Adipose tissue (tissue), 3 donors: ENCODE results near the gene COLEC11. TPM values are rescaled to one million over a fixed set of nuclear protein-coding genes. Genes with fewer than 3 reads are reported as not detected.
"Not testable (repeated sequence)": the region's sequence is repeated elsewhere in the genome, so short reads cannot be mapped to it uniquely, and the experiment has no call there.

Source experiments
- H3K27ac ChIP-seq: one replicate; pipeline ENCODE4 v1.5.1; 2013; ENCODE audit warnings: low read depth, low read length
- WGBS, 3 donors: extraction: QIAGEN DNeasy Blood & Tissue Kit; methylation state at CpG; one replicate each; pipeline ENCODE4 v1.1.7; 2013; 5-methylcytosine and 5-hydroxymethylcytosine counted together
- polyA plus RNA-seq, 3 donors: library from polyadenylated mRNA; stranded (reverse); fragments of 200-250 nt; gene quantifications; one replicate each; pipeline ENCODE4 v1.2.3, GENCODE V29; 2013
- donor health status: healthy with polysubstance abuse.
- donor health status: Bipolar disorder and iron deficiency.
- donor health status: healthy.

The COLEC11 gene
- polyA plus RNA-seq, 3 donors, result 7.9 to 19.6 (median 9.6) TPM

DNA sequence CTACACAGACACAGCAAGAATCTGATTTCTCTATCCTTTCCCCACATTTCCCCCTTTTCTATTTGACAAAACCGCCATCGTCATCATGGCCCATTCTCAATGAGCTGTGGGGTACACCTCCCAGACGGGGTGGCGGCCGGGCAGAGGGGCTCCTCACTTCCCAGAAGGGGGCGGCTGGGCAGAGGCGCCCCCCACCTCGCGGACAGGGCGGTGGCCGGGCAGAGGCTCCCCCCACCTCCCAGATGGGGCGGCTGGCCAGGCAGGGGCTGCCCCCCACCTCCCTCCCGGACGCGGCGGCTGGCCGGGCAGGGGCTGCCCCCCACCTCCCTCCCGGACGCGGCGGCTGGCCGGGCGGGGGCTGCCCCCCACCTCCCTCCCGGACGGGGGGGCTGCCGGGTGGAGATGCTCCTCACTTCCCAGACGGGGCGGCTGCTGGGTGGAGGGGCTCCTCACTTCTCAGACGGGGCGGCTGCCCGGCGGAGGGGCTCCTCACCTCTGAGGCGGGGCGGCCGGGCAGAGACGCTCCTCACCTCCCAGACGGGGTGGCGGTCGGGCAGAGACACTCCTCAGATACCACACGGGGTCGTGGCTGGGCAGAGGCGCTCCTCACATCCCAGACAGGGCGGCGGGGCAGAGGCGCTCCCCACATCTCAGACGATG lies 20.8 kb downstream of the COLEC11 start:
- 91 to 95% (median 95%) methylated on average over 24 to 46 of the region's 46 CpGs for WGBS, 3 donors
- not testable (repeated sequence) for H3K27ac ChIP-seq

DNA sequence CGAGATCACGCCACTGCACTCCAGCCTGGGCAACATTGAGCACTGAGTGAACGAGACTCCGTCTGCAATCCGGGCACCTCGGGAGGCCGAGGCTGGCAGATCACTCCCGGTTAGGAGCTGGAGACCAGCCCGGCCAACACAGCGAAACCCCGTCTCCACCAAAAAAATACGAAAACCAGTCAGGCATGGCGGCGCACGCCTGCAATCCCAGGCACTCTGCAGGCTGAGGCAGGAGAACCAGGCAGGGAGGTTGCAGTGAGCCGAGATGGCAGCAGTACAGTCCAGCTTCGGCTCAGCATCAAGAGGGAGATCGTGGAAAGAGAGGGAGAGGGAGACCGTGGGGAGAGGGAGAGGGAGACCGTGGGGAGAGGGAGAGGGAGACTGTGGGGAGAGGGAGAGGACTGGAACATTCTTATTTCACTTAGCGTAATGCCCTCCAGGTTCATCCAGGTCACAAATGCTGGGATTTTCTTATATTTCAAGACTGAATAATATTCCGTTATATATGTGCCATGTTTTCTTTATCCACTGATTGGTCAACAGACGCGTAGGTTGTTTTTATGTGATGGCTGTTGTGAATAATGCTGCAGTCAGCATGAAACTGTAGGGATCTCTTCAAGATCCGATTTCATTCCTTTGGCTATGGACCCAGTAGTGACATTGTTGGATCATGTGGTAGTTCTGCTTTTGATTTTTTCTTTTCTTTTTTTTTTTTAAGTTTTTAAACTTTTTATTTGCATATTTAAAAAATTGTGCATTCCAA lies 21.7 kb downstream of the COLEC11 start:
- H3K27ac ChIP-seq, result not testable (repeated sequence)
- 90 to 95% (median 95%) methylated on average over 23 to 25 of the region's 25 CpGs for WGBS, 3 donors

DNA sequence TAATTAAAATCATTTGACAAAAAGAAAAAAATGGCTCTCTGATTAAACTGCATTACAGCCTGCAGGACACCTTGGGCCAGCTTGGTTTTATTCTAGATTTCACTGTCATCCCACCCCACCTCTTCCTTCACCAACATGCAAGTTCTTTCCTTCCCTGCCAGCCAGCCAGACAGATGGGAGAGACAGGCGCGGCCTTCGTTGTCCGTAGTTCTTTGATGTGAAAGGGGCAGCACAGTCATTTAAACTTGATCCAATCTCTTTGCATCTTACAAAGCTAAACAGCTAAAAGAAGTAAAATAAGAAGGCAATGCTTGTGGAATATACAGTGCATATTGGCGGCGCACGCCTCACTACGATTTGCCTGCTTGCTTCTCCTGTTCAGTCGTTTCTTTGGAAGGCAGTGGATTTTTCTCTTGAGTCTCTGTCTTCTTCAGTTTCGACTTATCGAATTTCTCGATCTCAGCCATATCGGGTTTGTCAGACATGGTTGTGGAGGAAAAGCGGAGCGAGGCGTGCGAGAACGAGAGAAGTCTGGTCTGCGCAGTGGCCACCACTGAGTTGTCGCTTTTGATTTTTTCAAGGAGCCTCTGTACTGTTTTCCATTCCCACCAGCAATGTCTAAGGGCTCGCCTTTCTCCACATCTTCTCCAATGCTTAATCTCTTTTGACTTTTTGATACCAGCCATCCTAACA lies 22.4 kb downstream of the COLEC11 start:
- whole genome bisulfite sequencing, 3 donors, result 96 to 97% (median 97%) methylated on average over 21 of the region's 21 CpGs
- H3K27ac ChIP-seq, result no peak overlapping the region

DNA sequence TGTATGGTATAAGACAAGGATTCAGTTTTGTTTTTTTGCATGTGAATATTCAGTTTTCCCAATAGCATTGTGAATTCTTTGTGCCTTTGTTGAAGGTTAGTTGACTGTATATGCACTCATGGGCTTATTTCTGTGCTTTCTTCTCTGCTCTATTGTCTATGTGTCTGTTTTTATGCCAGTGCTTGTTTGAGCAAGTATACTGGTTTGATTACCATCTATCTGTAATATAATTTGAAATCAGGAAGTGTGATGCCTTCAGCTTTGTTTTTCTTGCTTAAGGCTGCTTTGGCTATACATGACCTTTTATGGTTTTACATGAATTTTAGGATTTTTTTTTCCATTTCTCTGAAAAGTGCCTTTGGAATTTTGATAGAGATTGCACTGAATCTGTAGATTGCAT lies 23.5 kb downstream of the COLEC11 start:
- no peak overlapping the region for H3K27ac ChIP-seq

DNA sequence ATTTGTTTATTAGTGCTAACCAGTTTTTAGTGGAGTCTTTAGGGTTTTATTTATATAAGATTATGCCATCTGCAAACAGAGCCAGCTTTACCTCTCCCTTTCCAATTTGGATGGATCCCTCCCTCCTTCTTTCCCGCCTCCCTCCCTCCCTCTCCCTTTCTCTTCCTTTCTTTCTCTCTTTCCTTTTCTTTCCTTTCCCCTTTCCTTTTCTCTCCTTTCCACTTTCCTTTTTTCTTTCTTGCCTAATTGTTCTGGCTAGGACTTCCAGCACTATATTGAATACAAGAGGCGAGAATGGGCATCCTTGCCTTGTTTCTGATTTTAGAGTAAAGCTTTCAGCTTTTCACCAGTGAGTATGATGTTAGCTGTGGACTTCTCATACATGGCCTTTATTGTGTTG lies 24.1 kb downstream of the COLEC11 start:
- no peak overlapping the region for H3K27ac ChIP-seq
- 95 to 98% (median 97%) methylated on average over 2 of the region's 2 CpGs for WGBS, 3 donors

DNA sequence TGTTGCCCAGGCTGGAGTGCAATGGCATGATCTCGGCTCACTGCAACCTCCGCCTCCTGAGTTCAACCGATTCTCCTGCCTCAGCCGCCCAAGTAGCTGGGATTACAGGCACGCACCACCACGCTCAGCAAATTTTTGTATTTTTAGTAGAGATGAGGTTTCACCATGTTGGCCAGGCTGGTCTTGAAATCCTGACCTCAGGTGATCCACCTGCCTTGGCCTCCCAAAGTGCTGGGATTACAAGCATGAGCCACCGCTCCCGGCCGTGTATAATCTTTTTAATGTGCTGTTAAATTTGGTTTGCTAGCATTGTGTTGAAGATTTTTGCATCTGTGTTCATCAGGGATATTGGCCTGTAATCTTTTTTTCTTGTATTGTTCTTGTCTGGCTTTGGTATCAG lies 24.7 kb downstream of the COLEC11 start:
- H3K27ac ChIP-seq, result not testable (repeated sequence)
- WGBS, 3 donors, result 95 to 96% (median 95%) methylated on average over 9 of the region's 9 CpGs

DNA sequence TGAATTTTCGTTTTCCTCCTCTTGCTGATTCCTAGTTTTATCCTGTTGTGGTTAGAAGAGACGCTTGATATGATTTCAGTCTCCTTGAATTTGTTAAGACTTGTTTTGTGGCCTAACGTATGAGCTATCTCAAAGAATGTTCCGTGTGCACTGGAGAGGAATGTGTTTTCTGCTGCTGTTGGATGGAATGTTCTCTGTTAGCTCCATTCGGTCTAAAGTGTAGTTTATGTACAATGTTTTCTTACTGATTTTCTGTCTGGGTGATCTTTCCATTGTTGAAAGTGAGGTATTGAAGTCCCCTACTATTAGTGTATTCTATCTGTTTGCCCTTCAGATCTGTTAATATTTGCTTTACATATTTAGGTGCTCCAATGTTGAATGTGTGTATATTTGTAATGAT lies 25.9 kb downstream of the COLEC11 start:
- no peak overlapping the region for H3K27ac ChIP-seq
- 45 to 89% (median 87%) methylated on average over 5 of the region's 5 CpGs for WGBS, 3 donors

DNA sequence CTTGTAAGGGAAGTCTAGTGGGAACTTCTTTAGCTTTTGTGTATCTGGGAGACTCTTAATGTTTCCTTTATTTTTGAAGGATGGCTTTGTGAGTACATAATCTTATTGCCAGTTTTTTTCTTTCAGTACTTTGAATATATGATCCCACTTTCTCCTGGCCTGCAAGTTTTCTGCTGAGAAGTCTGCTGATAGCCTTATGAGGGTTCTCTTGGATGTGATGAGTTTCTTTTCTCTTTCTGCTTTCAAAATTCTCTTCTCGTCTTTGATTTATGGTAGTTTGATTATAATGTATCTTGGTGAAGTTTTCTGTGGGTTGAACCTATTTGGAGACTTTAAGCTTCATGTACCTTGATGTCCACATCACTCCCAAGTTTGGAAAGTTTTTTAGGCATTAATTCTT lies 28.1 kb downstream of the COLEC11 start:
- no peak overlapping the region for H3K27ac ChIP-seq
- WGBS, 3 donors, result 85% methylated on average over 1 of the region's 1 CpG

DNA sequence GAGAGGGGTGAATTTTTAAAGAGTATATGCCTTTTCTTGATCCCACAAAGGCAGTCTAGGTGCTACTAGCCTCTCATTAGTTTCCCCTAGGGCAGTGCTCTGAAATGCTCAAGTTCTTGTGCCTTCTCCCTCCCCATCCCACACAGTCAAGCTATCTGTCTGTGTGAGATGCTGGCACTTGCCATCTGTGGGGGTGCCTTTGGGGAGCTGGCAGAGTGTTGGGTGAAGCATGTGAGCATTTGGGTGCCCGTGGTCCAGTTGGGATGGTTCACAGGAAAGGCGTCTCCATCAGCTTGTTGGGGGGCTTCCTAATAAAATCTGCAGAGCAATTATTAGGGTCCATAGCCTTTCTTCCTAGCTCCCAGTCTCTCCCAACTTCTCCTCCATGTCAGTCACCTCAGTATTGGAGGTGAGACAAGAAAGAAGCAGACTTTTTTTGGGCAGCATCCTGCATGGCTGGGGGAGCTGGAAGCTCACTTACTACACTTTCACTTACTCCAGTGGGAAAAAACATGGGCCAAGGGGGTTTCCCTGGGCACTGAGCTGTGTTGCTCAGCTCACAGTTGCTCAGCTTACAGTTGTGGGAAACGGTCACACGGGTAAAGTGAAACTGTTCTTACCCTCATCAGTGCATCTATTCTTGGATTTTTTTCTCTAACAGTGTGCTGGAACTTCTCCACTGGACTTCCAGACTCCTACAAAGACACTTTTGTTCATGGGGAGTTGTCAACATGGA lies 29.3 kb downstream of the COLEC11 start:
- WGBS, 3 donors, result 73 to 88% (median 87%) methylated on average over 4 of the region's 4 CpGs
- H3K27ac ChIP-seq, result no peak overlapping the region

DNA sequence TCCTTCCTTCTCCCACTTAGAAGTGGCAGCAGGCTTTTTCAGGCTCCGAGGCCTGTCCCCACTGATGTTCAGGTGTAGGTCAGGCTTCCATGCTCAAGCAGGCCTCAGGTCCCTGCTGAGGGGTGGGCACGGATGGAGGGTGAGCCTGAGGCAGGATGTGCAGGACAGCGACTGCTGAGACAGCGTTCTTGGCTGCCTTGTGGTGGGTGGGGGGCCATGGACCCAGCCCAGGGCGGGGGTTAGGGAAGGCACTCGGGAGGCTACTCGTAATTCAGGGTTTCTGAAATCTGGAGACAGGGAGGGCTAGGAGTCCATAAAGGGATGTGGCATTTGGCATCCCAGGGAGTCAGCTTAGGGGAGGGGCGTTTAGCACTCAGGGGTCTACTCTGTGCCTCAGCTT lies 30.3 kb downstream of the COLEC11 start:
- 92 to 93% (median 92%) methylated on average over 8 of the region's 8 CpGs for WGBS, 3 donors
- H3K27ac ChIP-seq, result no peak overlapping the region

DNA sequence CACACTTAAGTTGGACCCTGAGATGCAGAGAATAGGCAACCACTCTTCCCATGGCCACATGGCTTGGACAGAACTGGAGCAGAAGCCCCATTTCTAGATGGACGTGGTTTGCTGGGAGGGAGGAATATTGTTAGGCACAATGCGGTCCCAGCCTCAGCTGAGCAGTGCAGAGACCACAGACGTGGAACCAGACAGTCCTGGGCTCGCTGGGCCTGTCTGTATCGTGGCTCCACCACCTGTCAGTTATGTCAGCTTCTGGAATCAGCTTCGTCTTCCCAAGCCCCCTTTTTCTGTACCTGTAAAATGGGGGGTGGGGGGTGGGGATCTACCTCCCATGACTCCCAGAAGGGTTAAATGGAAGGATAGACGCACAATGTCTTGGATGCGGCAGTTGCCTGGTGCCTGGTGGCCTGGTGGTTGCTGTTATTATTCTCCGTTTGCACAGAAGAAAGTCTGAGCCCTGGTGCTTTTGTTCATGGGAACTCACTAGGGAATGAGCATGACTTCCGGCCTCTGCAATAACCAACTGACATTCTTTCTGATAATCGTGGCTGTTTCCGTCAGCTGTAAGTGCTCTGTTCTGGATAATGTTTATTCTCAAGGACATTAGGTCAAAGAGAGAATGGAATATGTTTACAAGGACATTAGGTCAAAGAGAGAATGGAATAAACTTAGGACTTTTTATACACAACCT lies 31.4 kb downstream of the COLEC11 start:
- WGBS, 3 donors, result 54 to 62% (median 61%) methylated on average over 12 of the region's 12 CpGs
- no peak overlapping the region for H3K27ac ChIP-seq

DNA sequence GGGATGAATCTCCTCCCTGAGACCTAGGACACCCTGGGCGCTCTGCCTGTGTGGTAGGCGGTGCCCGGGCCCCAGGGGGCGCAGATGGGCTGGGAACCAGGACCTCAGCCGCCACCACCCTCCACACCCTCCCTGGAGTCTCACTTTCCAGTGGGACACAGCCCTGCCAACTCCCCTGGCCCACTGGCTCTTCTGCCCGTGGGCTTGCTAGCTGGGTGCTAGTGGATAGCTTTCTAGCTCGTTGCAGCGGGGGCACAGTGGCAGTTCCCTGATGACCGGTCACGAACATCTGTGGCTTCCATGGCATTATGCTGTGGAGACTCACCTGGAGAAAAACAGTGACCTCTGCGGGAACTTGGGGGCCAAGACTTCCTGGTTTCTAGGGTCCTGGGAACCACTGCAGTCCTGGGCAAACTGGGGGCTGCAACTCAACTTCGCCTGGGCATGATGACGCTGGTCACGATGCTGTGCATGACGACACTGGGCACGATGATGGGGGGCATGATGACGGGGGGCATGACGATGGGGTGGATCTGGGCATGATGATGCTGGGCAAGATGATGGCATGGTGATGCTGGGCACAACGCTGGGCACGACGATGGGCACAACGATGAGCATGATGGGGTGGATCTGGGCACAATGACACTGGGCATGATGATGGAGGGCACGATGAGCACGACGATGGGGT lies 32.0 kb downstream of the COLEC11 start:
- 83 to 86% (median 83%) methylated on average over 25 of the region's 25 CpGs for WGBS, 3 donors
- no peak overlapping the region for H3K27ac ChIP-seq

DNA sequence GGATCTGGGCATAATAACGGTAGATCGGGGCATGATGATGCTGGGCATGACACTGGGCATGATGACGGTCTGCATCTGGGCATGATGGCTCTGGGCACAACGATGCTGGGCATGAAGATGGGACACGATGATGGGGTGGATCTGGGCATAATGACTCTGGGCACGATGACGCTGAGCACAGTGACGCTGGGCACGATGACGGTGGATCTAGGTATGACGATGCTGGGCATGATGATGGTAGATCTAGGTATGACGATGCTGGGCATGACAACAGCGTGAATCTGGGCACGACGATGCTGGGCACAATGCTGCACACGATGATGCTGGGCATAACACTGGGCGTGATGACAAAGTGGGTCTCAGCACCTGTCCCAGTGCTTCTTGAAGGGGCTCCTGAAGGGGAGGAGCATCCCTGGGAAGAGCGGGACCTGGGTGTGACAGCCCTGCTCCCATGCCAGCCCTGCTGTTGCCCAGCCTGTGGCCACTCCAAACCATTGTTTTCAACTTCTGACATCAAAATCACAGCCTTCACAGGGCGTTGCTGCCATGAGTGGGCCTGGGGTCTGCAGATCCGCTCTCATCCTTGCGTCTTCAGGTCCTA lies 32.7 kb downstream of the COLEC11 start:
- no peak overlapping the region for H3K27ac ChIP-seq
- 89 to 95% (median 91%) methylated on average over 21 of the region's 21 CpGs for WGBS, 3 donors

DNA sequence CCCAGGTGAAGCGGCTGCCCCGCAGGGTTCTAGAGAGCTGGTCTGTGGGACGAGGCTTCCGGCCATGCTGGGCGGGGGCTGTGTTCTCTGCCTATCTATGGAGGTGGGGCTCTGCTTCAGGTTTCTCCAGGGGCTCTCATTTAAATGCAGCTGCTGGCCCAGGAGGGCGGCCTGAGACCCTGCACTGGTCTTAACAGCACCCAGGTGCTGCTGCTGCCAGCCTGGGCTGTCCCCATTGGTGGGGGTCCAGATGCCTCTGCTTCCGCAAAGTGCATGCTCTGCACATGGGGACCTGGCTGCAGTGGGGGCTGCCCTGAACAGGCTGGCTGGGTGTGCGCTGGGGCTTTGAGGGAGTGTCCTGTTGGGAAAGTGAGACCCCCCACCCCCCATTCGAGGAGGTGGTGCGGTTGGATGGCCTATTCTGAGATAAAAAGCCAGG lies 33.3 kb downstream of the COLEC11 start:
- no peak overlapping the region for H3K27ac ChIP-seq
- 80 to 87% (median 83%) methylated on average over 10 of the region's 10 CpGs for WGBS, 3 donors

DNA sequence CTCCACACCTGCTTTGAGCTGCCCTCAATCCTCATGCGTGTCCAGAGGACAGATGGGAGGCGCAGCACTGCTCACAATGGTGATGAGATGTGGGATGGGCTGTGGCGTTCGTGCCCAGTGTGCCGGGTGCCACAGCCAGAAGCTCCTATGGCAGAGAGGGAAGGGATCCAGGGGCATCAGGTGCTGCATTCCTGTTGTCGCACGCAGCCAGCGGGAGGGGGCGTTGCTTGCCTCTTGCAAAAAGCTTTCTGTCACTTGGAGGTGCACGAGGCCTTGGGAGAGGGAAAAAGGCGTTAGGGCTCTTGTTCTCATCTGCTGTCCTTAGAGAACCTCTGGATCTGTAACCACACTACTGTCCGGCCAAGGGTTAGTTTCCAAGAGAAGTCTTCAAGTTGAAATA lies 33.9 kb downstream of the COLEC11 start:
- WGBS, 3 donors, result 47 to 65% (median 59%) methylated on average over 12 of the region's 12 CpGs
- no peak overlapping the region for H3K27ac ChIP-seq

DNA sequence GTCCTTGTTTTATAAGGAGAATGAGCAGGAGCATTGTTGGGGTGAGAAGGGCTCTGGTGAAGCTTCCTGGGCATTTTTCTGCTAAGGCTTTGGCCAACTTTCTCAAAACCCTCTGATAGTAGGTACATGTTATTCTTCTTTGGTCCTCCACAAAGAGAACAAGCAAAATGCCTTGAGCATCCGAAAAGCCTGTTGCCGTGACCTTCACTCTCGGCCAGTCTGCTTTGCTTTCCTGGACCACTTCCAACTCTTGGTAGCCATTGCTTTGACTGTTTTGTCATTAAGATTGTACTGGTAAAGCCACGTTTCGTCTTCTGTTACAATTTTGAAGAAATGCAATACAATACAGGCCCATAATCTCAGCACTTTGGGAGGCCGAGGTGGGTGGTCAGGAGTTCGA lies 35.7 kb downstream of the COLEC11 start:
- no peak overlapping the region for H3K27ac ChIP-seq
- 61 to 84% (median 79%) methylated on average over 7 of the region's 7 CpGs for WGBS, 3 donors

DNA sequence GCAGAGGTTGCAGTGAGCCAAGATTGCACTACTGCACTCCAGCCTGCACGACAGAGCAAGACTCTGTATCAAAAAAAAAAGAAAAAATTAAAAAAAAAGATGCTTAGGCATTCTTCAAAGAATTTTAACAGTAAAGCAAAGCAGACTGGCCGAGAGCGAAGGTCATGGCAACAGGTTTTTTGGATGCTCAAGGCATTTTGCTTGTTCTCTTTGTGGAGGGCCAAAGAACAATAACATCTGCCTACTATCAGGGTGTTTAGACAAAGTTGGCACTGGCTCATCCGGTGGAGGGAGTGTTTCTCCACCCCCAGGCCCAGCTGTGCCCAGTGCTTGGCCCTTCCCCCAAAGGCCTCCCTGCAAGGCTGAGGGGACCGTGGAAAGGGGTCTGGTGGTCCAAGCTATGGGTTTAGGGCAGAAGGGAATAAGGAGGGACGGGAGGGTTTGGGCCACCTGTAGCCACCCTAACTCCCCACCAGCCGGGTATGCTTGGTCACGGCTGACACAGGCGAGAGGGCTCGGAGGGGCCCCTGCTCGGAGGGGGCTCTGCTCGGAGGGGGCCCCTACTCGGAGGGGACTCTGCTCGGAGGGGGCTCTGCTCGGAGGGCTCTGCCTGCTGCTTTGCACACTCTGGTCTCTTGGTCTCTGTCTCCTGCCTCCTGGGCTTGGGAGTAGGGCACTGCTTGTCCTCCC lies 36.4 kb downstream of the COLEC11 start:
- WGBS, 3 donors, result 83 to 89% (median 85%) methylated on average over 14 to 15 of the region's 15 CpGs
- H3K27ac ChIP-seq, result no peak overlapping the region
